GM10847 (cell line): ENCODE data around the gene SAMD11.
A peak's percentile ranks its signal among the peaks of the same experiment; 100 is the strongest.

ENCODE experiments used
- POLR2A ChIP-seq: IDR thresholded peaks from 2 replicates; pipeline ENCODE4 v1.6.1; 2011; ENCODE audit not compliant: insufficient read length; ENCODE audit errors: extremely low read depth

SAMD11 gene

GRCh38 chr1:944341-945325 lies 20.9 kb downstream of the SAMD11 start:
- TF ChIP-seq POLR2A, result no peak

- no peak for TF ChIP-seq POLR2A
These were observed 22.2 kb downstream of the SAMD11 start for GRCh38 chr1:945688-946556.

DNA sequence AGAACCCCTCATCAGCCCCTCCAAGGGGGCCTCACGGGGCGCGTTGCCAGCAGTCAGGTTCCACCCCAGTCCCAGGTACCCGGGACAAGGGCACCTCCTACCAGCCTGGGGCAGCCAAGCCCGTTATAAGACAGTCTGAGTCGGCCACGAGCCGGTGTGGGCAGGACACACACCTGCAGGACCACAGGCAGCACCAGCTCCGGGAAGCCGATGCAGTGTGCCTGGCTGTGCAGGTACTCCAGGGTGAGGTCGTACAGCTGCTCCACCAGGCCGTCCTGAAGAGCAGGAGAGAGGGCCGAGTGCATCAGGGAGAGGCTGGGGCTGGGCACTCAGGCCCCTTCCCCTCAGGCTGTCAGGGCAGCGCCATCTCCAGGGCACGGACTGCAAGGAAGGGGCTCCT lies 24.2 kb downstream of the SAMD11 start:
- TF ChIP-seq POLR2A, result no peak

DNA sequence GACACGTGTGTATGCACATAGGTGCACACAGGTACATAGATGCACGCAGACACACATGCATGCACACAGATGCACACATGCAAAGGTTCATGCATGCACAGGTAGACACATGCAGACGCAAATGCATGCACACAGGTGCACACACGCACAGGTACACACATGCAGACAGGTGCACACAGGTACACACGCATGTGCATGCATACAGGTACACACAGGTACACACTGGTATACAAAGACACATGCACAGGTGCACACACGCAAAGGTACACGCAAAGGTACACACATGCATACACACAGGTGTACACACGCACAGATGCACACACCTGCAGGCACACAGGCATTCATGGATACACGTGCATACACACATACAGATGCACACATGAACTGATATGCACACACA lies 26.5 kb downstream of the SAMD11 start:
- TF ChIP-seq POLR2A, result no peak

- no peak for TF ChIP-seq POLR2A
These were observed 27.2 kb downstream of the SAMD11 start for GRCh38 chr1:950881-951280.

DNA sequence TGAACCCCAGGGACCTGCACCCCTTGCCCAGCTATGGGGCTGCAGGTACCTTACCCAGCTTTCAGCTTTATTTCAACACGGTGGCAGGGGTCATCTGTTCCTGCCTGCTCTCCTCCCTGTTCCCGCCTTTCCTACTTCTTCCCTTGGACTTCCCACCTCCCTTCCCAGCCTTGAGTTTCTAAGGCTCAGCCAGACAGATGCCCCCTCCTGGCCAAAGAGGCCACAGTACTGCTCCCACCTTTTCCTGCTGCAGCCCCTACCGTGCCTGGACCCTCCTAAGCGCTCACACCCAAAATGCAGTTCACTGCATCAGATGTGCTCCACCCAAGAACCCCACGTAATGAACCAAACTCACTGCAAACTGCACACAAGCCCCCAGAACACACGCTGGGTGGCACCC lies 27.6 kb downstream of the SAMD11 start:
- no peak for TF ChIP-seq POLR2A

GRCh38 chr1:952201-952600 lies 28.5 kb downstream of the SAMD11 start:
- TF ChIP-seq POLR2A, result no peak

DNA sequence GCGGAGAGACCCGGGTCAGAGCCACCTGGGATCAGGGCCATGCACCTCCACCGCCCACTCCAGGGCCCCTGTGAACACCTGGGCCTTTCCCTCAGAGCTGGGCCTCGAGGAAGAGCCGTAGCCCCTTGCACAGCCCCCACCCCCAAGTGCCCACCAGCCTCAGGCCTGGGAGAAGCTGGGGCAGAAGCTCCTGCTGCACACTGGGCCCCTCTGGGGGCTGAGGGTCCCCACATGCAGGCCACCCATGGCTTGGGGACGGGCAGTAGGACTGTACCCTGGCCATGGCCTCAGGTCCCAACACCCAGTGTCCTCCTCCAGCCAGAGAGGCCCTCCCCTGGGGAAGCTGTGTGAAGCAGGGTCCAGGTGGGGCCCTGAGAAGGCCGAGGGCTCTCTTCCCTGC lies 28.9 kb downstream of the SAMD11 start:
- no peak for TF ChIP-seq POLR2A

DNA sequence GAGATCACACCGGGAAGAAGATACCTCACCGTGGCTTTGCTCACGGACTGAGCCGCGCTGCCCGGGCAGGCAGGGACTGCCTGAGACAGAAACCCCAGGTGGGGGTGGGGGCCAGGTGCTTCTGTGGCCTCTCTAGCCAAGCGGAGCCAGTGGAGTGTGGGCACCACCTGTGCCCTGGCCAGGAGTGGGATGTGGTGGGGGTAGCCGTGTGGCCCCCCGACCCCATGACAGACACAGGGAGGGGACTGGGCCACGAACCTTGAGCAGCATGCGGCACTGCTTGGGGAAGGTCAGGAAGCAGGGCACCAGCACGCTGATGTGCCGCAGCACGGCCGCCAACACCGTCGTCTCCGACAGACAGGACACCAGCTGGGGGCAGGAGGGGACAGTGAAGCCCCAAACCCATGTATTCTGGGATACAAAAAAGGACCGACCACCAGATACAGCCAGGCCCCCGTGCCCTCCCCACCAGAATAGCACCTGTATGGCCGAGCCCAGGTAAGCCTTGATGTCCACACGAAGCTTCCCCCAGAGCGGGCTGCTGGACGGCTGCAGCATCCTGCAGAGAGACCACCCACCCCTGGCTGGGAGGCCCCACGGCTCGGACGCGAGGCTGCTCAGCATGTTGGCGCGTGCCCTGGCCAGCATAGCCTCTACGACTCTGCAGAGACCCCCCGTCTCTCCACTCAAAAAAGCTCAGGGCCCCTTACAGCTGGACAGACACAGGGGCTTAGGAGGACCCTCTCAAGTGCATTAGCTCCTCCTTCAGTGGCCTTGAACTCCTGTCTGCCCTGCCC lies 30.0 kb downstream of the SAMD11 start:
- no peak for TF ChIP-seq POLR2A

DNA sequence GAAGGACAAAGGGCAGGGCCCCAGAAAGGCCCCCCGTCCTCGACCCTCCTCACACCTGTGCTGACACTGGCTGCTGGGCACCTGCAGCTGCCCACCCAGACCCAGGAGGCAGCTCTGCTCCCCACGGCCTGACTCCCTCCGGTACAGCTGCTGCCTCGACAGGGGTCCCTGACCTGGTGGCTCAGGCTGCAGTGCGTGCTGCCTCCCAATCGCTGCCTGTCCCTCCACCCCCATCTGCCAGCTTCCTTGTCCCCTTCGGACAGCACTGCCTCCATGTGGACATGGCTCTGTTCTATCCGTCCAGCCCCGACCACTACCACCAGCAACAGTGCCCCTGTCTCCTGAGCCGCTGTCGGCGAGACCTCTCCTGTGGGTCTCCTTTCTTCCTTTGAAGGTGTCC lies 31.2 kb downstream of the SAMD11 start:
- TF ChIP-seq POLR2A, result no peak

- TF ChIP-seq POLR2A, result no peak
These were observed 31.8 kb downstream of the SAMD11 start for GRCh38 chr1:955474-955873.

GRCh38 chr1:956636-957035 lies 32.9 kb downstream of the SAMD11 start:
- TF ChIP-seq POLR2A, result no peak

DNA sequence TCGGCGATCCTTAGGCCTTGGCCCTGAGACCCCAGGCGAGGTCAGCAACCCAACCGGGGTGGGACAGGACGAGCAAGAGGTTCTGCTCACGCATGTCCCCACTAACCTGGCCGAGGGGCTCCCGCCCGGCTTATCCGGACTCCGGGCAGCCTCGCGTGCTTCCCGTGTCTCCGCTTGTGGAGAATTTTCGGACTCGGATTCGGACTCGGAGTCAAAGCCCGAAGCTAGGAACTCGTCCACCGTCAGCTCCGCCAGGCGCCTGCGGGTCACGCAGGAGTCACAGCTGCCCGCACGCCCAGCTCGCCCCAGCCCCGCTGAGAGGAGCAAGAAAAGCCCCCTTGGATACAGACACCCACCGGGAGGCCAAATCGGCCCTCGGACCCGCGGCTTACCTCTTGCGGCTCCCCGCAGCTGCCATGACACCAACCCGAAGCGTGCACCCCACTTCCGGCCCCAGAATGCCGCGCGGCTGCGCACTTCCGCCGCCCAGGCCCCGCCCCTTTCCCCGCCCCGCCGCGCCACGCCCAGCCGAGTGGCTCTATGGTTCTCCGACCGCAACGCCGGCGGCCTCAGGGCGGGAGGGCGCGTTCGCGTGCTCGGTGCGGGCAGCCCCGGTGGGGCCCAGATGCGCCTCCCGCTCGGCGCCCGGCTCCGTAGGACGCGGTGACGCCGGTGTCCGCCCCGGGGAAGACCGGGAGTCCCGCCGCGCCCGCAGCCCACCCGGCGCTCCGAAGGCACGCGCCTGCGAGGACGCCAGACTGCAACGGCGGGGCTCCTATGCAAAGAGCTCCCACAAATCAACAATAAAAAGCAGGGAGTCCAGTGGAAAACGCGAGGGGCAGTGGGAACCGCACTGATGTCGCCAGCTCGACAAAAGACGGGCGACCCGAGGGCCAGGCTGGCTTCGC lies 35.4 kb downstream of the SAMD11 start, which contains the start of gene NOC2L:
TSS of gene NOC2L (minus strand) at position 434 of the 908 bp plus-strand sequence. CDS start at position 418, 16 bp downstream.
- peak; percentile 70 for TF ChIP-seq POLR2A
